GM10266 (cell line): ENCODE measurements around the gene DCLK1.

Experiments used
- DNase-seq: peaks from one replicate; pipeline ENCODE4 v3.0.0; 2012; ENCODE audit errors: extremely low spot score
- CTCF ChIP-seq: IDR thresholded peaks from 2 replicates; pipeline ENCODE4 v1.5.1; 2012; ENCODE audit warnings: mild to moderate bottlenecking, low read depth; ENCODE audit not compliant: control insufficient read depth, insufficient read depth; ENCODE audit errors: missing control alignments

DCLK1 gene

DNA sequence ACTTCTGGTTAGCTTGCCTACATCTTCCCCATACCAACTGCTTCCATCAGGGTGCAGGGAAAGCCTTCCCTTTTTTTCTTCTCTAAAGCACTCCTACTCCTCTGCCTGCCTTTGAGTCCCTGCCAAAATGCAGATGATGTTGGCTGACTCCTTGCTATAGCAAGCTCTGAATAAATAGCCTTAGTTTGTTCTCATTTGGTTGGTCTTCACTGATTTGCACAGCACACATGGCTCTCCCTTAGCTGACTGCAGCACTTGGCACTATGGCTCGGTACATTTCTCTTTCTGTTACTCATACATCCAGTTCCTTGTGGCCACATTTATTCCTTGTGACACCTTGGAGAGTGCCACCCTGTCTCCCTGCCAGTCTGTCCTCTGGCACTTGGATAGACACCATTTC, 249.8 kb downstream of the DCLK1 start:
- no peak for DNase-seq
- TF ChIP-seq CTCF: no peak

GRCh38 chr13:35879111-35879510, 252.1 kb downstream of the DCLK1 start:
- DNase-seq: no peak
- no peak for TF ChIP-seq CTCF

DNA sequence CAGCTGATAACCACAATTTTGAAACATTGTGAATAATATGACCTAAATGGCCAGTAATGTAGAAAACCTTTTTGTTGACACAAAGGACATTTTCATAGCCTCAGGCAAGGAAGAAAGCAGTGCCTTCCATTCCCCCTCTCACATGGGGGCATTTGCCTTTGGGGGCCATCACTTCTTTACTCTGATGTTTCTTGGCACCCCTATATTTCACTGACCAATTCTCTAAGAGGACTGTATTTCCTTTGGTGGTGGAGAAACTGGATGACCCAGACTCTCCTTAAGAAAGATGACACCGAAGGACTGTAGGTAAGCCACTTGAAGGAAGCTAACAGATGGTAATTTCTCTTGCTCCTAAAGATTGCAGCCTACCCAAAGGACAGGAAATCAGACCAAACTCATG, 254.6 kb downstream of the DCLK1 start:
- no peak for DNase-seq

DNA sequence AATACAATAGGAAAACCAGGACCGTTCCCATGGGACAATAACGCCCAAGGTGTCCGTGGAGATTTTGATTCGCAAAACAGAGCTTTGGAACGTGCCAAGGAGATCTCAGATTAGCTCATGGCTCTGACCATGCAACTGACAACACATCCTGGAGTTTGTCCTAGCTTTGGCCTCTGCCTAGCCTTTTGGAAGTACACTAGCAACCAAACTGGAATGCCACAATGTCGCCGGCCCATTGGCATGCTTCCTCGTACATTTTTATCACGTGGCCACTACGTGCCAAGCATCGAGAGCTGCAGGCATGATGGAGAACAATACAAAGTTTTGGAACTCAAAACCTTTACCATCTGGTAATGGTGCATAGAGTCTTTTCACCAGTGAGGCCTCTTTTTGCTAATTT, 256.5 kb downstream of the DCLK1 start:
- no peak for DNase-seq
- no peak for TF ChIP-seq CTCF

More for the DNA sequence above, 254.6 kb downstream of the DCLK1 start:
- TF ChIP-seq CTCF: no peak

DNA sequence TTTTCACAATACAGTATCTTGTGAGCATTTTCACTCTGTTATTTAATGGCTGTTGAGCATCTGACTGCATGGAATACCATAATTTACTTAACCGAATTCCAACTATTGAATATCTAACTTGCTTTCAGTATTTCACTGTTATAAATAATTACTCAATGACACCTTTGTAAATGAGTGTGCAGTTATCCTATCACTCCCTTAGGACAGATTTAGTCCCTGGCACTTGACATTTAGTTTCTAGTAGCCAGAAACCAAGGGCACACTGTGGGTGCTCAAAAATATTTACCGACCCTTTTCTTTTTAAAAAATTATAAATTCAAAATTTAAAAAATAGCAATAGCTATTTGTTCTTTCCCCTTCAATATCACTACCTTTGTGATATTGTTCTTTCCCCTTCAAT, 258.8 kb downstream of the DCLK1 start:
- no peak for TF ChIP-seq CTCF

GRCh38 chr13:35871561-35871960, 259.6 kb downstream of the DCLK1 start:
- DNase-seq: no peak
- TF ChIP-seq CTCF: no peak

More for the DNA sequence above, 258.8 kb downstream of the DCLK1 start:
- DNase-seq: no peak

GRCh38 chr13:35866801-35867200, 264.4 kb downstream of the DCLK1 start:
- TF ChIP-seq CTCF: no peak
- no peak for DNase-seq
